GM12891 (cell line): ENCODE measurements around the gene APMAP.

Source experiments
- PAX5 ChIP-seq: IDR thresholded peaks from 2 replicates; pipeline ENCODE4 v1.6.1; 2011; ENCODE audit warnings: low read length, moderate library complexity, mild to moderate bottlenecking; ENCODE audit not compliant: insufficient read depth, severe bottlenecking
- POLR2A ChIP-seq: IDR thresholded peaks from 2 replicates; pipeline ENCODE4 v1.6.1; 2011; ENCODE audit warnings: low read depth, low read length, control low read depth
- POLR2AphosphoS5 ChIP-seq: IDR thresholded peaks from 2 replicates; pipeline ENCODE4 v1.6.1; 2011; ENCODE audit warnings: low read depth, low read length, control low read depth
- POU2F2 ChIP-seq: IDR thresholded peaks from 2 replicates; pipeline ENCODE4 v1.6.1; 2011; ENCODE audit warnings: low read depth, mild to moderate bottlenecking, control low read depth, low read length, moderate library complexity
- SPI1 ChIP-seq: IDR thresholded peaks from 2 replicates; pipeline ENCODE4 v1.6.1; 2011; ENCODE audit warnings: low read depth, low read length, control low read depth
- TAF1 ChIP-seq: IDR thresholded peaks from 2 replicates; pipeline ENCODE4 v1.6.1; 2011; ENCODE audit warnings: low read depth, low read length, control low read depth

DNA sequence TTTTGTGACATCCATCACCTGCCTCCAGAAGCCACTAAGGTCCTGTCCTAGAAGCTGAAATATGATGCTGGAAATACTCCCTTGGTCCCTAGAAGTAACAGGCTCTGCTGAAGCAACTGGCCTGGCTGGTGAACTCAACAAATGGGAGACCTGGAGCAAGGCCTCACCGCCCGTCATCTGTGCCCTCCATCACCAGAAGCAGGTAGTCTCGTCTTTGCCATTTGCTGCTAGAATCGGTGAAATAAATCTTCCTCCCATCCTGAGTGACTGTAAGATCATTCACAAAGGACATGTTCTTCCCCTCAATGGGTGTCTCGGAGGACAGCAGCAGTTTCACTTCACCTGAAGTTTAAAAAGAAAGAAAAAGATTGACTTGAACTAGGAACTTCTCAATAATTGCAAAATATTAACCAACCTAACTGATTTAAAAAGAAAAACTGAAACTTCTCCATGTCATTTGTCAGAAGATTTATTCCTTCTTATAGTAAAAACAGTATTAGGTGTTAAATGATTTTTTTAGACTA, 22.5 kb downstream of the APMAP start:
- no peak for TF ChIP-seq TAF1
- no peak for TF ChIP-seq POLR2A
- no peak for TF ChIP-seq POLR2AphosphoS5
- TF ChIP-seq SPI1 = no peak
- TF ChIP-seq POU2F2 = no peak
- TF ChIP-seq PAX5 = no peak
